NCI-H146 treated with DMSO at 0.1 percent for 48 hours (cell line): Measurements from ENCODE around the gene TRPM6.
"Not testable (repeated sequence)": the region's sequence is repeated elsewhere in the genome, so short reads cannot be mapped to it uniquely, and the experiment has no call there.

Experiments
- DNase-seq: peaks from one replicate; lab custom pipeline; 2025; ENCODE audit not compliant: unreplicated experiment; lab: John Stamatoyannopoulos, UW

TRPM6 gene

DNA sequence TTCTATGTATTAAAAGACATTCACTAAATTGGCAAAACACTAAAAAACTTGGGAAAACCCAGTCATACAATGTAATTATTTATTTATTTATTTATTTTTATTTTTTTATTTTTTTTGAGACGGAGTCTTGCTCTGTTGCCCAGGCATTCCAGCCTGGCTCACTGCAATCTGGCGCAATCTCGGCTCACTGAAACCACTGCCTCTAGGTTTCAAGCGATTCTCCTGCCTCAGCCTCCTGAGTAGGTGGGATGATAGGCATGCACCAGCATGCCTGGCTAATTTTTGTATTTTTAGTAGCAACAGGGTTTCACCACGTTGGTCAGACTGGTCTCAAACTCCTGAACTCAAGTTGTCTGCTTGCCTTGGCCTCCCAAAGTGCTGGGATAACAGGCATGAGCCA lies 27.5 kb downstream of the TRPM6 start:
- not testable (repeated sequence) for DNase-seq

DNA sequence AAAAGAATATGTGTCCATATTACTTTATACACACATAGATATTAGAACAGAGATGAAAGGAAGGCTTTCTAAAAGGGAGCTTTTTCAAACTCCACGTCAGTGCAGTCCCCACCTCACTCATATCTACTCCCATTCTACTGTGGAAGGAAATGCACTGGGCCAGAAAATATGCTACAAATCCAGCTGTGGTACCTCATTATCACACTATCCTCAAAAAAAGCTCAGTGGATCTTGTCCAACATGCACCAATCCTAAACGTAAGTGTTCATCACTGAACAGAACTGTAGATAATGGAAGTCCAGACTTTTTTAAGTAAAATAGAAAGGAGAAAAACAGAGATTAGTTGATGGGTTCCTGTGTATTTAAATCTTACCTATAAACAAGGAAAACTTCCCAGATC lies 27.9 kb downstream of the TRPM6 start:
- no peak for DNase-seq

DNA sequence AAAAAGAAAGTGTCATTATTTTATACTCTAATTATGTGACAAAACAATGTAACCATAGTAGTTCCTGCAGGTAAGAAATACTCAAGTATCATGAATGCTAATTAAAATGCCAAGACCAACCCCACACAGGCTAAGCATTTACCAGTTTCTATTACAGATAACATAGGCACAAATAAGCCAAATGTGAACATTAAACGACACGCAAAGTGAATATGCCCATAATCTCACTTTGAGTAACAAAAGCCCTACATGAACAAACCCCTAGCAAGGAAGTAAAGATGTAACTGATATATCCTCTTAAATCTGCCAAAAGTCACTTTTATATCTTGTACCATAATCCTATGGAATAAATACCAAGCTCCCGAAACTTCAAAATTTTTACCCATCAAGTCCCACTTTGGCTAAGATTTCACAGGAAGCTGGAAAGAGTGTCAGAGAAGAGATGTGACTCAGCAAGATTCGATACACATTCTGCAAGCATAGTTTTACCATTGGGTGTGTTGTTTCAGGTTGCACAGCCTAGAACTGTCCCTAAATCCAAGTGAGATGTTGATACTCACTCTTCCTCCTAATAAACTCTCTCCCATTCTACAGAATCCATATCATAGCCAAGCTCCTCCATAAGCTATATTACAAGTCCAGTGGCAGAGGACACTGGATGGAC lies 28.8 kb downstream of the TRPM6 start:
- no peak for DNase-seq

DNA sequence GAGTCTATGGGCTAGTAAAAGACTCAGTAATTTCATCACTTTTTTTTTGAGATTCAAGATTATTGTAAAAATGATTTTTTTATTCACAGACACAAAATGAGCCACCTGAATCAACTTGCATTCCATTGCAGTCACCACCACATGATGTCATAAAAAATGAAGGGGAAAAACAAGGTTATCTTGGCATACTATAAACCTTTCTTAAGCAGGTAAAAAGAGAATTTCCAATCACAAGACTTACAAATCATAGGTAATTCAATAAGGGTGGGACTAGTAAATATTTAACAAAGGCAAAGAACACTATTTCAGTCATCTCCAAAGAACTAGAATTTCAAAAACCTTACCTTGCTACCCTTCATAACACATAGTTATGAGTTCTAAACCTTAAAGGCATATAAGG lies 30.7 kb downstream of the TRPM6 start:
- no peak for DNase-seq

DNA sequence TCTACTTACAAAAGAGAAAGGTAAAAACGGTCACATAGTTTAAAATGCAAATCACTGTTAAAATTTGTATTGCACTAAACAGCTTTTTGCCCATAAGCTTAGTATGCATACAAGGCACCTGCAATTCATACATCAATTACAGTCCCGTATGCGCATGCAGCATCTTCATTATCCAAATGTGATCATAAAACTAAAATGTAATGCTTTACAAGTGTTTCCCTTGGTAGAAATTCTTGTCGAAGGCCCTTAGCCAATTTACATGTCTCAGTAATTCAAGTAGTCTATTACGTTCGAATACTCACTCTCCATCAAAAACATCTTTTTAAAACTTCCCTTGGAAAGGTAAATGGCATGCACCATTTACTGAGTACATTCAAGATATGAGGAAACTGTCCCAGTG lies 32.6 kb downstream of the TRPM6 start:
- DNase-seq: no peak

DNA sequence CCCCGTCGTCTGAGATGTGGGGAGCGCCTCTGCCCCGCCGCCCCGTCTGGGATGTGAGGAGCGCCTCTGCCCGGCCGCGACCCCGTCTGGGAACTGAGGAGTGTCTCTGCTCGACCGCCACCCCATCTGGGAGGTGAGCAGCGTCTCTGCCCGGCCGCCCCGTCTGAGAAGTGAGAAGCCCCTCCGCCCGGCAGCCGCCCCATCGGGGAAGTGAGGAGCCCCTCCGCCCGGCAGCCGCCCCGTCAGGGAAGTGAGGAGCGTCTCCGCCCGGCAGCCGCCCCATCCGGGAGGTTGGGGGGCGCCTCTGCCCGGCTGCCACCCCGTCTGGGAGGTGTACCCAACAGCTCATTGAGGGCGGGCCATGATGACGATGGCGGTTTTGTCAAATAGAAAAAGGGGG lies 34.7 kb downstream of the TRPM6 start:
- not testable (repeated sequence) for DNase-seq

DNA sequence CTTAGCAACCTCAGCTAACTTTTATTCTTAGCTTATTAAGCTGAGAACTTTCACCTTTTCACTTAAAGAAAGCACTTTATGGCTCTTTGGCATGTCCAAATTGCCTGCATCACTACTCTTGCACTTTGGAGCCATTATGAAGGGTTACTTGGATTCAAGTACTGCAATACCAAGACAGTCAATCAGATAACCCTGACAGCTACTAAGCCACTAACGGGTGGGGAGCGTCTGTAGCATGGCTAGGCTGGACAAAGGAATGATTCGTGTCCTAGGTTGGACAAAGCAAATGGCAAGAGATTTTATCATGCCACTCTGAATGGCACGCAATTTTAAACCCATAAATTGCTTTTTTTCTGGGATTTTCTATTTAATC lies 39.6 kb downstream of the TRPM6 start:
- no peak for DNase-seq

DNA sequence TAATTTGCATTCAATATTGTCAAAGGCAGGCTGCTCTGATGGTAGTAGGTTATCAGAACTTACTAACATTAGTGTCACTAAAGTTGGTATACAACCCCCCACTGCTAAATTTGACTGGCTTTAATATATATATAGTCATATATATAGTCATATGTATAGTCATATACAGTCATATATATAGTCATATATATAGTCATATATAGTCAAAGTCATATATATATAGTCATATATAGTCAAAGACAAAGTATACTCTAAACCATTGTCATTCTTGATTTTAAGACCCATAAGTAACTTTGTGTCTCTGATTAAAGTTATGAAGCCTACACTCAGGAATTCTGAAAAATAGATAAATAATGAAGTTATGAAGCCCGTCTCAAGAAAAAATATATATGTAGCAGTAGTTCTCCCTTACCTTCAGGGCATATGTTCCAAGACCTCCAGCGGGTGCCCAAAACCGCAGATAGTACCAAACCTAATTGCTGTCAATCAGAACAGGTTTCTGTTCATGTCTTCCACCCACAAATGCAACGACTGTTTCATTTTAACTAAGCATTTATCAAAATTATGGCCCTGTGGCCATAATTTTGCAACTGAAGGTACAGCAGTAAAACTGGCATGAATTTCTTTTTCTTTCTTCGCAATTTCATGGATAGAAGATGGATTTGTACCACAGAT lies 40.1 kb downstream of the TRPM6 start:
- DNase-seq: no peak

DNA sequence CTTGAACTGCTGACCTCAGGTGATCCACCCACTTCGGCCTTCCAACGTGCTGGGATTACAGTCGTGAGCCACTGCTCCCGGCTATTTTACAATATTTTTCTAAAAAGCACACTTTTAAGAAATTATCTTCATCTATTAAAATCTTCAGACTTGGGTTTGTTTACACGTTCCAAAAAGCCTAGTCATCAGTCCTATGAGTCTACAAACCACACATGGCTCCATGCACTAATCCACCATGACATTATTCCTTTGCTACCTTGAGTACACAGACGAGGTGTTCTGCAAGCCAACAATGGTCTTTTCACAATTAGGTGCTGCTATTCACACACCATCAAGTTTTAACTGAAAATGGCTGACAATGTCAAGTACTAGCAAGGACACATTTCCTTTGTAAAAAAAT lies 41.0 kb downstream of the TRPM6 start:
- DNase-seq: no peak

DNA sequence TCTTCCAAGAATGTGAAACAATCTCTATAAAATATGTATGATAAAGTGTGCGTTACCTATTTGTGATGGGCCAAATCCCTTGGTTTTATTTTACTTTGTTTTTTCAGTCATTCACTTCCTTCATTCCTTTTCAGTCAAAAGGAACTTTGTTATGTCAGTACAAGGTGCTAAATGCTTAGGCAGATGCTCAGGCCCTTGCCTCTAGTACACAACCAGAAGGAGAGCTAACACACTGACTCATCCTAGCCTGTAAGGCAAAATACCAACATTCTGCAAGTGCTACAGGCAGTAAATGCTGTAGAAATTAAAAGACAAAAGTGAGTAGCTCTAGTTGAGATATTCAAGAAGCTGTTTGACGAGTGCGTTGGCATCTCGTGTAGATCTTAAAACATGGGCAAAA lies 49.4 kb downstream of the TRPM6 start:
- no peak for DNase-seq

DNA sequence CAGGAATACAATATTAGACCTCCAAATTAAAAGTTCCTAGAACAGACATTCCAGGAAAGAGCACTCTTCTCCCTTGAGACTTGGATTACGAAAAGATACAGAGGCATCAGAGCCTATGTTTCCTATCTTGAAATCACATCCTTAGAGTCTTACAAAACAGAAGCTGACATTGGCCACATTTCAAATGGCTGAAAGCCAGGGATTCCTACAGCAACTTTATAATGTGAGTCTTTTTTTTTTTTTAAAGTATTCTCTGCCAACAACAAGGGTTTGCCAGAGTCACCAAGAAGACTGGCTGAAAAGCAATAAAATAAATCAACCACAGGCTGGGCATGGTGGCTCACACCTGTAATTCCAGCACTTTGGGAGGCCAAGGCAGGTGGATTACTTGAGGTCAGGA lies 63.1 kb downstream of the TRPM6 start:
- DNase-seq: no peak

DNA sequence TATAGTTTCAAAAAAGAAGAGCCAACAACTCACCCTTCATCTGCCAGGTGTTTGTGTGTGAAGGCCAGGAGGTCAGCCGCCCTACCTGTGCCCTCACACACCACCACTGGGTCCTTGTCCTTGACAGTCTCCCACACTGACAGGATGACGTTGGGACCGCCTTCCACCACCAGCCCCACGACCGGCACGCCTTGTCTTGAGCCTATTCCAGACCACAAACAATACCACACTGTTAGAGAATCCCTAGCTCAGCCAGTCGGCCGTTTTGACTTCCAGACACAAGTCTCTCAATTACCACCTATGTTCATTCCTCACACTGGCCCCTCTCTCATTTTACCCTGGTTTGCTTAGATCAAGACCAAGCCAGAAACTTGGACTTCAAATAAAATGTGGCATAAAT lies 66.1 kb downstream of the TRPM6 start:
- DNase-seq: no peak

DNA sequence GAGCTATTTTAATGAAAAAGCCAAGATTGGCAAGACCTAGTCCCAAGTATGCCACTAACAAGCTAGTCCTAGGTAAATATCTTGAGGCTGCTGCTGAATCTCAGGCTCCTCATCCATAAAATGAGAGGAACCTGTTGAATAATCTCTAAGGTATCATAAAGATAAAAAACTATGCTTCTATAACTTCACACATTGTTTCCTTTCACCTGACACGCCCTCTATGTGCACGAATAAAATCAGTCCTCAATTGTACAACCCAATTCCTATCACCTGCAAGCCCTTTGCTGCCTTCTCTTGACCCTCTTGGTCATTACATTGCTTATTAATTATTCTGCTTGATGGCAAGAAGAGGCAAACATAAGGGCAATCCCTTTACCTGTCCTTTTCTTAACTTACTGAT lies 69.9 kb downstream of the TRPM6 start:
- no peak for DNase-seq

DNA sequence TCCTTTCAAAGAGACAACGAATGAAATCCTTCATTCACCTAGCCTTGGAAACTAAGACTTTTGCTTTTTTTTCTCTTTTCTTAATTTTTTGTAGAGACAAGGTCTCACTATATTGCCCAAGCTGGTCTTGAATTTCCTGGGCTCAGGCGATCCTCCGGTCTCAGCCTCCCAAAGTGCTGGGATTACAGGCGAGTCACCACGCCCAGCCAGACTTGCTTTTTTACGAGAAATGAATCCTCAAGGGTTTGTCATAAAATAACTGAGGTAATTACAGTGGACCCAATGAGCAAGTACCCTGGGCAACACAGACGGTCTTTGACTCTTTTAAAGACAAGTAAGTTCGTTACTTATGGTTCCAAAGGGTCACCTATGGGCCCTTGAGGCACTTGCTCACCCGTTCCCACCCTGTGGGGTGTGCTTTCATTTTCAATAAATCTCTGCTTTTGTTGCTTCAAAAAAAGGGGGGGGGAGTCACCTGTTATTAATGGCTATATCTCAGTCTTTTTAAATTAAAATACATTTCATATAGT lies 70.4 kb downstream of the TRPM6 start:
- DNase-seq: no peak

DNA sequence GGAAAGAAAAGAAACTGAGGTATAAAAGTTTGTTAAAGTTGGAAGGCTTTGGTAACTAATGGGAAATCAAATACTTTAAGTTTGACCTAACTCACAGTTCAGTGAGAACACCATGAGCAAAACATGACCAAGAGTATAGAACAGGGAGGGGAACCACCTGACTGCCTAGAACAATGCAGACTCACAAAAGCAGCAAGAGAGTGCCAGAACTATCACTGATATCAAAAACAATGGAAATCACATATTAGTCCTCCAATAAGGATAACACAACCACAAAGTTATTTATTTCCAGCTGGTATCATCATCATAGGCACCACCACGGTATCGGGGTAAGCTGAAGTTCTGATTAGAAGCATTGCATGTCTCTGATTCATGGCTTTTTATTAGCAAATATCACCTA lies 77.5 kb downstream of the TRPM6 start:
- no peak for DNase-seq

DNA sequence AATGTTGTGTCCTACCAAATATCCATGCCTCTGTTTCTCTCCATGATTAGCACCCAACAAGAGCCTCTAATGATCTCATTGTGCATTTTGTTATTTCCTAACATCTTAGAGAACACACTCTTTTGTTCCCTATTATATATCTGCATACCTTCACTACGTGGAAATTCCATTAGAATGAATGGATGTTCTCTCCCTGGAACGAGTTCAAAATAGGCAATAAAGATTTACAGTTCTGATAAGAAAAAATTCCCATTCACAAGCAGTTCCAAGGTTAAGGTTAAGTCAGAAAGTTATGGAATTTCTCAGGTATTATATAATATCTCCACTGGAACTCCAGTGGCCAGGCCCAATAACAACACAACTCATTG lies 83.7 kb downstream of the TRPM6 start:
- DNase-seq: no peak

DNA sequence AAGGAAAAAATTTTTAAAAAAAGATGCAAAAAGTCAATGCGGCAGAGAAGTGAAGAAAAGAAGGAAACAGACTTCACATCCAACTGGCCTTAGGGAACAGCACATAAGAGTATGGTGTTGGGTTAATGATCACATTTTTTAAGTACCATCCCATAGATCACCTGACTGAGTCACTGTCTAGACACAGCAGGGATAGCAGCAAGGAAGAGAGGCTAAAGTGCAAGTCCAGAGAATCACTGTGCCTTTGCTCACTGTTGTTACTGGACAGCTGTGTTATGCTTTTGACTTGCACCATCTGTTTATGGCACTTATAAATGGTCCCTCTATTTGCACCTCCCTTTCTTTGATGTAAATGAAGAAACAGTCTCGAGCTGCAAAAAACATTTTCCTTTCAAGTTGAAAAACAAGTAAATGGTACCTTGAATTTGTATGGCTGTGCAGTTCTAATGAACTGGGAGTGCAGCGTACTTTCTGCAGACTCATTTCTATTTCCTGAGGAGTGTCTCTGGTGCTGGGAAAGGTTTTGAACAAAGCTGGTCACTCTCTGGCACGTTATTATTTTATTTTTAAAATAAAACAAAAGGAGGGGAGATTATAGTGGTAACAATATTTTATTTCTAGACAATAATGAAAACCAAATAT lies 84.2 kb downstream of the TRPM6 start:
- no peak for DNase-seq

DNA sequence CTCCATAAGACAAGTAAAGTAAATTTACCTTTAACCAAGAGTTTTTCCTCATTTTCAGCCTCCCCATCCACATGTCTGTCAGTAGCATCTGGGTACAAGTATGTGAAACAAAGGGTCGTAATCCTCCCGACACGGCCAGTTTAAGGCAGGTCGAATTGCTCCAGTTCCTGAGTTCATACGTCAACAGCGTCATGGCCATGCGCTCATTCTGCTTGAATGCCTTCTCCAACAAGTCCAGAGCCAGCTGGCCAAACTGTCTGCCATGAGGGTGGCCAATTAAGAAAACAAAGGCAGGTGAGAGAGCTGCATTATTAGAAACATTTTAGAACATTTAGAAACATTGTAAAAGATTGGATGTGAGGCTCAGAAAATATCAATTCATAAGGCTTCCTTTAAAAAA lies 87.5 kb downstream of the TRPM6 start:
- DNase-seq: peak; percentile 48

DNA sequence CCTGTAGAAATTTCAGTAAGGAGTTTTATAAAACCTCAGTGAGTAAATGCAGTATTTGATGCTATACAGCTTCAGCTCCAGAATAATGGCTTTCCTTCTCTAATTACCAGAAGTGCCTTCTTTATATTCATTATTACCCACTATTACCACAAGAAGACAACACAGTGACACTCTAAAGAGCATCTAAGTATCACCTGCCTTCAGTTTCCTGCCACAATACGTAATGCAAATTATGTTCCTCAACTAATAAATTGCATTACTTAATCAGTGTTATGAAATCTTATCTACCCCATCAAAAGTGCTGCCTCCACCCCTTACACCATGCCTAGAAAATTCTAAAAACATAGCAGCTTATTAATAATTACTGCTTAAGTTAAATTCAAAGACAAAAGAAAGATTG lies 91.9 kb downstream of the TRPM6 start:
- no peak for DNase-seq

DNA sequence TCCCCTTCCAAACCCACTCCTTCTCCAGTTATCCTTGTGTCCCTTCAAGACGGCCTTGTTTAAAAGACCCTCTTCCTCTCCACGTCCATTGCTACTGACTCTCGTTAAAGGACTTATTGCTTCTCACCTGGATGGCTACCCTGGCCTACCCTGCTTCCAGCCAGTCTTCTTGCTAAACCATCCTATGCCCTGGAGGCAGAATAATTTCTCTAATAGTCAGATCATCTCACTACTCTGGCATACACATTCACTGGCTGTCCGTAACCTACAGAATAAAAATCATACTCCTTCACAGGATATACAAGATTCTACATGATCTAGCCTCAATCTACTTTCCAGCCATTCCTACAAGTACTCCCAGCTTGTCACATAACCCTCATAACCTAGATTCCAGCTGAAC lies 92.6 kb downstream of the TRPM6 start:
- no peak for DNase-seq

DNA sequence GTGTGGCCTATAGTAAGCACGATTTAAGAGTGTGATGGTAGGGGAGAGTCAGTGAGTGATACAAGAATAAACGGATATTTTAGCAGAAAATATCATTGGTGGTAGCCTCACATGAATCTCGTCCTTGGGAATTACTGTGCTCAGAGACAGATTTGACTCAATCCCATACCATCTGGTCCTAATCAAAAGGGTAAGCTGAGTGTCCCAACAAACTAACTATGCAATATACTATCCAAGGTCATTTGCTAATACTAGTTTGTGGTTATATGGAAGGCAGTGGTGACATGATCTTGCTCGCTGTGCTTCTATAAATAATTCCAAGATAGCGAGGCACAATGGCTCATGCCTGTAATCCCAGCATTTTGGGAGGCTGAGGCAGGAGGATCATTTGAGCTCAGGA lies 103.2 kb downstream of the TRPM6 start:
- DNase-seq: no peak

DNA sequence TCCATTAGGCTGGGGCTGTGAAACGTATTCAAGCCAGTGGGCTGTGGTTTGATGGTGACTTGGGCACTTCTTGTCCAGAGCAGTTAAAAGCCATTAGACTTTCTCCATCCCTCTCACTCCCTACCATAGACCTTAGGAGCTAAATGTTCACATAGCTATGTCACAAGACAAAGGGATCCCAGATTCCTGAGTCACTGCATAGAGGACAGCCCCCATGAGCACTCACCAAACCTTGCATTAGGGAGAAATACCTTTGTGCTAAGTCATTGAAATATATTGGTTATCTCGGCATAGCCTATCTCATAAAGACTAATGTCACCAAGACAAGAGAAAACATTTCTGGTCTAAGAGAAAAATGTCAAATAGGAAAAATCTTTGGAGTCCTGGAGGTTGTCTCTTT lies 104.3 kb downstream of the TRPM6 start:
- no peak for DNase-seq
